GM04503 (cell line): ENCODE measurements around the gene TNFSF8.

ENCODE experiments used
- DNase-seq: peaks from one replicate; pipeline ENCODE4 v3.0.0-alpha.2; 2012; ENCODE audit warnings: low read depth

The TNFSF8 gene, protein sequence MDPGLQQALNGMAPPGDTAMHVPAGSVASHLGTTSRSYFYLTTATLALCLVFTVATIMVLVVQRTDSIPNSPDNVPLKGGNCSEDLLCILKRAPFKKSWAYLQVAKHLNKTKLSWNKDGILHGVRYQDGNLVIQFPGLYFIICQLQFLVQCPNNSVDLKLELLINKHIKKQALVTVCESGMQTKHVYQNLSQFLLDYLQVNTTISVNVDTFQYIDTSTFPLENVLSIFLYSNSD

DNA sequence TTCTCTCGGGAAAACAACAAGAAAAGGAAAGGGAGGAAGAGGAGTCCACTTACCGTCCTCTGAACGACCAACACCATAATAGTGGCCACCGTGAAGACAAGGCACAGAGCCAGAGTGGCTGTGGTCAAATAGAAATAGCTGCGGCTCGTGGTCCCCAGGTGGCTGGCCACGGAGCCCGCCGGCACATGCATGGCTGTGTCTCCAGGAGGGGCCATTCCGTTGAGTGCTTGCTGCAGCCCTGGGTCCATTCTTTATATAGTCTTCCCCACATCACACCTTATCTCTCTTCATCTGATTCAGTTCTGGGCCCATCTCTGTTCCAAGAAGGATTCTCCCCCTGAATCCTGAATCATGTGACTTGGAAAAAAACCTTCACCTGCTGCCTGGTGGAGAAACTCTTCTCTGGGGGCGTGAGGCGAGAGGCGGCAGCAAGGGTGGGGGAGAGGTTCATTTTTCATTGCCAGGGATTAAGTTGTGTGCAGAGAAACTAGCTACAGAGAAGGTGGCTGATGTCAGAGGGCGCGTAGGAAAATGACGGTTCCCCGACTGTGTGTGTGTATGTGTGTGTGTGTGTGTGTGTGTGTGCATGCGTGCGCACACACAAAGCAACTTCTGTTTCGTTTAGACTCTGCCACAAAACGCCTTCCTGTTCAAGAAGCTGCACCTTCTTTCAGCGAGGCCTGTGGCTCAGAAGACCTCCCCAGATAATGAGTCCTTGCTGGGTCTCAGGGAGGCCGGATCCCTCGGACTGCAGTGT is at the start of gene TNFSF8:
TNFSF8 (minus strand) TSS at position 536 of the 757 bp plus-strand sequence; CDS start at position 248, 288 bp downstream.
- DNase-seq = no peak

DNA sequence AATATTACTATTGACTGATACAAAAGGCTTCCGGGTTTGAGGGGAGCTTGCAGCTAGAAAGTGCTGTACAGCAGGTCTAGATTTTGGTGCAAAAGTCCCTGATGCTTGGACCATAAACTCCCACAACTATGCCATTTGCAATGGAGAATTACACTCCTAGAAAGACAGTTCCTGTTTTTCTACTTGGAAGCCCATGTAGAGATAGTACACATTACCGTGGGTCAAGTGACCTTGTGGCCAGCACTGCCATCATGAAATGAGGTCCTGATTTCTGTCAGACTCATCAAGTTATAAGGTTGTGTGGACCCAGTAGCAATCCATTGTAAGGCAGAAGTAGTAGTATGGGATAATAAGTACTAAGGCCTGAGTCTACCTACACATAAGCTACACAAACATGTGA is 42.8 kb upstream of the TNFSF8 start:
- no peak for DNase-seq

DNA sequence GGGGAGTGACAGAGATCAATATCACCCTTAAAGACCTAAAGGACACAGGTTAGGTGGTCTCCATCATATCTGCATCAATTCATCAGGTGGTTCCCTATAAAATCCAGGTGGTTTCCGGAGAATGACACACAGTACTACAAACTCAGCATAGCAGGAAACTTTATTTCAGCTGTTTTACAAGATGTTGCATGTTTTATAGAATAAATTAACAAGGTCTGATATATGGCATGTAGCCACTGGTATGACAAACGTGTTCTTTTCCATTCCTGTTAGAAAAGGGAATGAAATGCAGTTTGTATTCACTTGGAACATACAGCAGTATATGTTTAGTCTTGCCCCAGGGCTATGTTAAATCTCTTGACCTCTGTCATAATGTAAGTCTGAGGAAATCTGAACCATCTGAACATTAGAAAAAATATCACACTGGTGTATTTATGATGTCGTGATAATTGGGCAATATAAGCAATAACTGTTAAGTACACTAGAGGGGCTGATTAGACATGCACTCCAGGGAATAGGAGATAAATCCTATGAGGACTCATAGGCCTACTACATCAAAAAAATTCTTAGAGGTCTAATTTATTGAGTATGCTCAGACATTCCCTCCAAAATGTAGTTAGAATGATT is 42.2 kb upstream of the TNFSF8 start:
- DNase-seq = no peak

DNA sequence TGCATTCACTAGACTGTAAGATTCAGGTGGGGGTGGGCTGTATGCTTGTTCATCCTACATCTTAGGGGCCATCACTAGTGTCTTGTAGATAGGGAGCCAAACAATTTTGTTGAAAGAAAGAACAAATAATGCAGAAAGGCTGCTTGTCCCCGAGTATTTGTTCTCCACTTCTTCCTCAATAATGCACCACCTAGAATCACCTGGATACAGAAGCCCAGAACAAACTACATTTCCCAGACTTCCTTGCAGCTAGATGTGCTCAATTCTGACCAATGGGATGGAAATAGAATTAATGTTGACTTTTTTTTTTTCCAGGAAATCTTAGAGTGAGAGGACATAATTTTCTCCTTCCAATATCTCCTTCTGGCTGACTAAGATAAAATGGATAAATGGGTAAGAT is 38.9 kb upstream of the TNFSF8 start:
- DNase-seq = no peak

DNA sequence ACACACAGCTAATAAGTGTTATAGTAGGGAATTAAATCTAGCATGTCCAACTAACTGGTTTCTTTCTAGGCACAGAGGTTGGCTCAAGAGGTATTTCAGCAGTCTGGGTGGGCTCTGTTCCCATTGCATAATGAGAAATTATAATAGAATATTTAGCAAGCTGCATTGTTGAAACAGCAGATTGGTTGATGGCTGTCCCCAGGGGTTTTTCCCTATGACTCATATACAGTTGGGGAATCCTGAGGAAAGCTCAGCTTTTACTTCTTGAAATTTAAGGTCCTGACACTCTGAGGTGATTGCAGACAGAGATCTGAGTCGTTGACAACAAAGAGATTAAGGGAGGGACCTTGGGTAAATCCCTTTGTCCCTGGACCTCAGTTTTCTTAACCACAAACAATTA is 38.3 kb upstream of the TNFSF8 start:
- DNase-seq = no peak

DNA sequence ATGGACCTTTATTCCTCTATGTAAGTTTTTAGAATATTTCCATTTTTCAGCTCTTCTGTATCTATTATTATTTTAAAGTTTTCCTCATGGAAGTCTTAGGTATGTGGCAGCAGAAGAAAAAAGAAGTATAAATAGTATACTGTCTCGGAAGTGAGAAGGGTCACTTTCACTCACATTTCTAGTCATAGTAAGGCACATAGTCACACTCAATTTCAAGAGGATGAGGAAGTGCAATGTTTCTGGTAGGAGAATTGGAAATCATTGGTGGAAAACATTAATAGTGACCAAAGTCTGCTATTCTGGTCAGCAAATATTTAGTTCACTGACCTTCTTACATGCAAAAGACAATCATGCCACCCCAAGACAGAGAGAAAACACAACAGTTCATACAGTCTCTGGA is 35.2 kb upstream of the TNFSF8 start:
- DNase-seq = no peak

DNA sequence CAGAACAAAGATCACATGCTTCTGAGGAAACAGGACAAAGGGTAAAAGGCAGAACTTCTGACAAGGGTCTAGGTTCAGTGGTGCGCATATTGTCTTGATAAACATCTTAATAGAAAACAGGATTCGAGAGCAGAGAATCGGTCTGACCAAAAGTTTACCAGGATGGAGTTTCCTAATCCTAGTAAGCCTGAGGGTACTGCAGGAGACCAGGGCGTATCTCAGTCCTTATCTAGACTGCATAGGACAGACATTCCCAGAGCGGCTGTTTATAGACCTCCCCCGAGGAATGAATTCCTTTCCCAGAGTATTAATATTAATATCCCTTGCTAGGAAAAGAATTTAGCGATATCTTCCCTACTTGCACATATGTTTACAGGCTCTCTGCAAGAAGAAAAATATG is 32.4 kb upstream of the TNFSF8 start:
- DNase-seq = no peak

DNA sequence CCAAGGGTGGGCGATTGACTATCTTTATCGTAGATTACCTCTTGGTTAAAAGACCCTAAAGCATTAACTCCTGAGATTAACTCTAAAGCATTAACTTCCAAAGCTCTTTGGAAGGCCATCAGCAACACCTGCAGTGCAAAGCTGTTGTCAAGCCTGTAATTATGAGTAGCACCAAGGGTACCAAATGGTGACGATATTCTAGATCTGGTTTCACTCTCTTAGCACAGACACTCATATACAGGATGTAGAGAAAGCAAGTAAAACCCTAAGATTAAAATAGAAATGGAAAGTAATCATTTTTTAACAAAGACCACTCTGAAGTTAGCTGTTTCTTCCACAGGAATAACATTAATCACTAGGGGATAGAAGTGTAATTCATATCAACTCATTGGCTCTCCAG is 29.9 kb upstream of the TNFSF8 start:
- DNase-seq = no peak

DNA sequence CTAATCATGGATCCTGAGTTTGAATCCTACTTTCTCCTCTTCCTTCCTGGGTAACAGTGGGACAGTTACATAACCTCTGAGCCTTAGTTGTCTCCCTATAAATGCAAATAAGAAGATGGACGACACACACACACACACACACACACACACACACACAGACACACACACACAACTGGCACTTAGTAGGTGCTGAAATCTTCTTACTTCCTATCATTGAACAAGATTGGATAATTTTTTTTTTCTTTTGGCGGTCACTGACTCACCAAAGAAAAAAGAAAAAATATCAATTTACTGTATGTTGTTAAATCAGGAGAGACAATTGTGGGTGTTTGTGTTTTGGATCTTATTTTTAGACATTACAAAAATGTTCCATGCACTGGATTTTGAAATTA is 28.4 kb upstream of the TNFSF8 start:
- DNase-seq = no peak

DNA sequence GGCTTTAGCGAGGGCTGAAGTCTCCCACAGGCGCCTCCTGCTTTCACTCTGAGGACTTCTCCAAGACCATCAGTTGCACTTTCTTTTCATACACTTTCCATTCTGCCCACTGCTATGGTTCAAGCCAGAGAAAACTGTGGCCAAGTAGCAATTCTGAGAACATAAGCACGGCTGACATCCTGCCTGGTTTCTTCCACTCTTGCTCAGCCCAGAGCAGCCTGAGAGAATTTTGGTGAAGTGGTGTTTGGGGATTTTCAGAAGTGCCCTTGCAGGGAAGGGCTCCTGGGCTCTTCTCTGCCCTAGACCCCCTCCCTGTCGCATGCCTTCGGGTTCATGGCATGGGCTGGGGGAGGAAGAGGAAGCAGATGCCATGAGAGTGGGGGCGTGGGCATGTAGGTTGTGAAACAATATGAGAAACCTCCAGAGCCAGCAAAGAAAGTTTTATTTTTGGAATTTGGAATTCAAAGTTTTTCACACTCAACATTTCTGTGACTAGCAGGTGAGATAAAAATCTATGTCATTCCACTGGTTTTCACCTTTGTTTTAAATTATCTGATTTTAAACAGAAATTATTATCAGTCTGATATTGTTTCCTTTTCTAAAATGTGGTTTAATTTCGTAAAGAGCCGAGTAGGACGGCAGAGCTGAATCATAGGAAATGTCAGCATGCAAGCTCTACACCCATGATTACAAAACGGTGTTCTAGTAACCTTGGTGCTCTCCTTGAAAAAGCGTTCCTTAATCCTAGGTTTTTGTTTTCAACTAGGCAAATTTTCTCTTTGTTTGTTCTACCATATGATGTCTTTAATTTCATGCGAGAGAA is 27.8 kb upstream of the TNFSF8 start:
- no peak for DNase-seq

DNA sequence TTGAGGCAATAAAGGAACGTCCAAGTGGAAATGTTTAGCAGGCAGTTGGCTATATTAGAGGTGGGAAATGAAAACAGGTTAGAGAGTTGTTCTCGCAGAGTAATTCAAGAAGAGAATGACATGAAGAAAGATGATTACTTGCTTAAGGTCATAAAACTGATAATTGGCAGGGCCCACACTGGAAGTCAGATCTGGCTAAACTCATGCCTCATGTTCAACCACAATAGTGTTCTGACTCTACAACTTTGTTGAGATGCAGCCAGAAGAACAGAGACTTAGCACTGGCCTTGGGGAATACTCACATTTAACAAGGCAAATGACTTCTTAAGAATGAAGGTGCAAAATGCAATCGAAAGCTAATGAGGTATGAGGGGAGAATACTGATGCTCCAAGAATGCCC is 27.2 kb upstream of the TNFSF8 start:
- DNase-seq = no peak

DNA sequence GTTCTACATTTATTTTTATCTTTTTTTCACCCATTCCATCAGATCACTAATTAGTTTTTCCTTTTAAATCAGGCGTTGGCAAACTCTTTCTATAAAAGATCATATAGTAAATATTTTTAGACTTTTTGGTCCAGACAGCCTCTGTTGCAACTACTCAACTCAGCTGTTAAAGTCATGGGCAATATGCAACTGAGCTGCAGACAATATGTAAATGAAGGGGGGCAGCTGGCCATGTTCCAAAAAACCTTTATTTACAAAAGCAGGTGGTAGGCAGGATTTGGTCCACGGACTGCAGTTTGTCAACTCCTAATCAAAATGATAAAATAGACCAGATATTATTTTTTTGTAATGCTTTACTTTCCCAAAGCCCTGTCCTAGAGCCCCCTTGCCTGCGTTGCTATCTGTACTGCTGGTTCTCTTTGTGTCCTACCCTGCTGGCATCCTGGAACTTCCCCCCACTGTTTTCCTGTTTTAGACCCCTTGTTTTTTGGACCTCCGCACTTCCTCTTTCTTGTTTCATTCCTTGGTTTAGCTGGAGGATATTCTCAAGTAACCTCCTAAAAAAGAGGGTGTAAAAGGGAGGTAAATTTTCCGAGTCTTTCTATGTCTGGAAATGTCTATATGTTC is 24.7 kb upstream of the TNFSF8 start:
- DNase-seq = no peak

DNA sequence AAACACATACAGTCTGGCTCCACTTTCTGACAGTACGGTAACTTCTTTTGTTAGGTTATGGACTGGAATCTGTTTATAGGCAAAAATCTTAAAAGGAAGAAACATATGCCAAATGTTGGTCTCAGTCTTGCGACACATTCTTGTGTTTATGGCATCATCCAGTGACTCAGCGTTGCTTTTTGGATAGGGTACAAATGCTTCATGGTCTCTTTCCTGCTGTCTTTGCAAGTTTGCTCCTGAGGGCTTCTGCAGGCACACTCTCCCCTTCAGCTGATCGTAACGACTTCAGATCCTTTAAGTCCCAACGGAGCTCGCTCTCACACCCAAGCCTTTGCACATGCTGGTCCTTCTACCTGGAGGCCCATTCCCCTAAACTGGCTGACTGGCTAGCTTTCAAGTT is 23.6 kb upstream of the TNFSF8 start:
- peak; percentile 75 for DNase-seq

DNA sequence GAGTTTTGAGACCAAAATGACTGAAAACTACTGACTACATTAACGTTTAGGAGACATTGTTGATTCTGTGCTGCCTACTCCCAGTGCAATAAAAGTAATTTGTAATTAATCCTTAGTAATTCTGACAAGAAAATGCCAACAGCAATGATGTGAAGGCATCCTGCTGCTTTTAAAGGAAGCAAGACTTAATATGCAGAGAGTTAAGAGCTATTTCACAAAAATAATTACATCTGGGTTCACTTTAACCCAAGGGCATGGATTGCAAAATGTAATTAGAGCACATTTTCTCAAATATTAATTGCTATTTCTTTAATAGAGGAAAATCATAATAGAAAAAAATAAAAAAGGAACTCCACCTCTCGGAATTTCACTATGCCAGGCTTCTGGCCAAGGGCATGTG is 22.7 kb upstream of the TNFSF8 start:
- no peak for DNase-seq

DNA sequence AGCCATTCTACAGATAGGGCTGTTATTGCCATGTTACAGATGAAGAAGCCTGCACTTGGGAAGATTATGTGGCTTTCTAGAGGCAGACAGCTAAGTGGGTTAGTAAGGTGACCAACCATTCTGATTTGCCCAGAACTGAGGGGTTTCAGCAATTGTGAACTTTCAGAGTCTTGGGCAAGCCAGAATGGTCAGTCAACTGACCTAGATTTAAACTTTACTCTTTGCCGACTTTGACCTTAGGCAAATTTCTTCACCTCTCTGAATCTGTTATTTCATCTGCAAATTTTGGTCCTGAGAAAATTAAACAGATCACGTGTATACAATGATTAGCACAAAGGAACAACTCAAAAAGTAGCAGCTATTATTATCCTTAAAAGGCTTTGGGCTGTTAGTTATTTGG is 20.4 kb upstream of the TNFSF8 start:
- DNase-seq = no peak

DNA sequence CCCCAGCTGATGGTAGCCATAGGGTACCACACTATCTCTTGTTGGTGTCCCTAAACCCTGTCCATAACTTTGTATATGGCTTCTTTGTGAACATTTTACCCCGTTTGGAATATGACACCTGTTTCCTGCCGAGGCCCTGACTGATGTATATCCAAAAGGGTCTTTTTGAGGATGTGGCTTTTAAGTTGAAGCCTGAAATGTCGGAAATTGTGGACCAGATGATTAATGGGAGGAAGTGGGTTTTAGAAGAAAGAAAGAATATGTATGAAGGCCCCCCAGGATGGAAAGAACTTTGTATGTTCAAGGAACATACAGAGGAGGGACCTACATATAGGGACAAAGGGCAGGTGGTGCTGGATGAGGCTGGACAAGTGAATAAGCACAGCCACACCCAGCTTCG is 16.7 kb upstream of the TNFSF8 start:
- no peak for DNase-seq

DNA sequence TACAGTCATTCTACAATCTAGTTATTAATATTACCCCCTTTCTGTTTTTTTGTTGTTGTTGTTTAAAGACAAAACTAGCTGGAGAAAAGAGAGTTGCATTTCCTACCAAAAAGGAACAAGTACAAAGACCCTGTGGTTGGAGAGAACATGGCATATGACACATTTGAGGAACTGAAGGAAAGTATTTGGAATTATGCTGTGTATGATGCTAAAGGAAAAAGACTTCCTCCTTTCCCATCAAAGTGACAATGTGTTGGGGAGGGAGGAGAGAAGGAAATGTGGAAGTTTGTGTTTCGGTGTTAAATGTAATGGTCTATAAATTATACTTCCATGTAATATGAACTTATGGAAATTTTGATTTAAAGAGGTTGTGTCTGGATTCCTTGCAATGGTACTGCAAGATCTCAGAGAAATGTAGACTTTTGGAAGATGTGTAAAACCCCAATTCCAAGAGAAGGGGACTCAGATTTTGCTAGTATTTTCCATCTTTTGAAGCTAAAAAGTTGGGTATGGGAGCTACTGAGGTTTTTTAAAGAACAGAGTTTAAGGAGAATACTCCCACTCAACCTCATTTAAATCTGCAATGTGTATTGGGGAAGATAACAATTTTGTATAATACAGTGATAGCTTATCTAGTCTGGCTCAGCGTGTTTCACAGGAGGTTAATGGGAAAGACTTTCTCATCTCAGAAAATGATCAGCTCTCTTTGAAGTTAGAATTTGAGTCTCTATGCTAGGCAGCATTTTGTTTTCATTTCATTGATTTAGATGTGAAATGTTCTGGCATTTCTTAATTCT is 15.4 kb upstream of the TNFSF8 start:
- DNase-seq = no peak

DNA sequence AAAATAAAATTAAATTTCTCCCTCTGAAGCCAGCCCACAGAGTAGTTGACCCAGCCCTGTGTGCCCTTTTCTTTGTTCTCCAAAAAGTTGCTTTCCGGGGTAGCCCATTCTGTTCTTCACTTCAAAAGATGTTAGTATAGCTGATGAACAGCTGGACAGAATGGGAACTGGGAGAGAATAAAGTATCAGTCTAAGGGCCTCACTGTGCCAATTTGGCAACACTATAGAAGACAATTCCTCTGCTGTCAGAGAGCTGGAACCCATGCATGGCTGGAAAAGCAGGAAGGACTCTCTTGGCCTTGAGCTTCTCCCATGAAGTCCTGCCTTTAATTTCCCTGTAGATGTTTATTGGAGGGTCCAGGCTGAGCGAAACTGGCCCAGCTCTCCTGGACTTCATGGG is 11.0 kb upstream of the TNFSF8 start:
- no peak for DNase-seq

DNA sequence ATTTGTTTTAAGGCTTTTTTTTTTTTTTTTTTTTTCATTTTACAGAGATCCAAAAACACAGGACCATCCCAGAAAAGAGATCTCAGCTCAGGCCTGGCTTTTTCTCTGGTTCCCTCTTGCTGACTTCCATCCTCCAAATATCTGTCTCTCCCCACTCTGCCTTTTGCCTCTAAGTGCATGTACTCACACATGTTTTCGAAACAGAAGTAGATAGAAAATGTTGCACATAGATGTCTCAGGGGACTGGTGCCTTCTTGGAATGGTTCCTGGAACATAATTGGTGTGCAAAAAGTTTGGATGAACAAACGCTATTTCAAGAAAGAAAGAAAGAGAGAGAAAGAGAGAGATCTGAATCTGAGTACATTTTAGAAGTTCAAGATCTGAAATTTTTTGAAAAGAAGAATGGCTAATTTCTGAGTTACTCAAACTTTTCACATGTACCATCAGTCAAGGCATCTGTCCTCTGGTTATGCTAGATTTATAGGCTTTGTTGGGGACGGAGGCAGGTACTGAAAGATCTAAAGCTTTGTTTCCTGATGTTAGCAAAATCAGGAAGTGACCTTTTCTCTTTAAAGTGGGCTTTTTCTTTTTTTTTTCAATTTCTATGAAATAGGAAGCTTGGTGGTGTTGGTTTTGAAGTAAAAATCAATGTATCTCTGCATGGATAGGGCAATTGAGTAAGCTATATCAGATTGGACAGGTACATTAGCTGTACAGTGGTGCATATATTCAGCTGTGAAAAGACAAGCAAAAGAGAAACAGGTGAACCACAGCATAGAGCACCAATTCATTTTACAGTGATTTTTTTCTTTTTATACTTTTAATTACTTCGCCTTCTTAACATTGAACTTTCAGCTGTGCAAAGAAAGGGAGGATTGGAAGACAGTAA is 8.5 kb upstream of the TNFSF8 start:
- peak; percentile 31 for DNase-seq

DNA sequence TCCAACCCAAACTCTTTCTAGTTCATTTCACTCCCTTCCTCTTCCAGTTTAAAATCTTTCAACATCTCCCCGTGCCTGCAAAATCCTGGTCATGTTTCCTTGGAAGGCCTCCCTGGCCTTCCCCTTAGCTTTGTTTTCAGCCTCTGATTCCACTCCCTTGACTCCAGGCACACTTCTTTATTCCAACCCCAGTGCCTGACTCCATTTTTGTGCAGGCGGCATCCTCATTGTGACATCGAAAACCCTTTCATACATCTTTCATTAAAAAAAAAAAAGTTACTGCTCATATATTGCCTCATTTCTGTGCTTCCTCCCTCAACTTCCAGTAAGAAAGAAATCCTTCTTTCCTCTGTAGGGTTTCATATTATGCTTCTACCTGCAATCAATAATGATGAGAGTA is 7.1 kb upstream of the TNFSF8 start:
- DNase-seq = no peak
